GM23248 (cell line): ENCODE measurements around the gene F2RL3.

Source experiments
- EZH2 ChIP-seq: fragments of 200-600 bp; sonication (generic); IDR thresholded peaks from 2 replicates; pipeline ENCODE4 v1.6.1; 2018; ENCODE audit warnings: antibody characterized with exemption, mild to moderate bottlenecking; ENCODE audit not compliant: insufficient read depth, poor library complexity, severe bottlenecking
- EZH2phosphoT487 ChIP-seq: fragments of 200-600 bp; sonication (generic); IDR thresholded peaks from 2 replicates; pipeline ENCODE4 v1.6.1; 2018; ENCODE audit warnings: antibody characterized with exemption, moderate library complexity, mild to moderate bottlenecking, low read depth; ENCODE audit not compliant: insufficient read depth

DNA sequence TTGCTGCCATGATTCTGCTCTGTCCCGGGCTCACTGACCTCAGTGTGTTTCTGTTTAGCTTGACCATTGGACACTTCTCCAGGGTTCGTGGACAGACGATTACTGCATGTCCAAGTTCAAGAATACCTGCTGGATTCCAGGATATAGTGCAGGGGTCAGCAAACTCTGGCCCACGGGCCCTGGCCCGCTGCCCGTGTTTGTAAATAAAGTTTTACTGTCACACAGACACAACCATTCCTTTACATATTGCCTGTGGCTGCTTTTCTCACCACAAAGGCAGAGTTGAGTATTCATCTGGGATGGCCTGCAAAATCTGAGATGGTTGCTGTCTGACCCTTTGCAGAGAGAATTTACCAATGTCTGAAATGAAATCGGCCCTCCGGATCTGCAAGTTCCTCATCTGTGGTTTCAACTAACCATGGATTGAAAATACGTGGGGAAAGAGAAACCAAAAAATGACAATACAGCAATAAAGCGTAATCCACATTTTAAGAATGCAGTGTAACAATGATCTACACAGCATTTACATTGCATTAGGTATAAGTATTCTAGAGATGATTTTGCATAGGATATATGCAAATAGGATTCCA is 25.9 kb upstream of the F2RL3 start:
- TF ChIP-seq EZH2phosphoT487, result no peak
- no peak for TF ChIP-seq EZH2
